GM19025 (cell line): ENCODE measurements around the gene EMILIN1.
"Not testable (repeated sequence)": the region's sequence is repeated elsewhere in the genome, so short reads cannot be mapped to it uniquely, and the experiment has no call there.

Experiments used
- ATAC-seq: cut with Tn5 transposase; IDR thresholded peaks from one replicate; pipeline ENCODE4 v1.9.1; 2021; ENCODE audit warnings: mild to moderate bottlenecking, low read depth, moderate library complexity; ENCODE audit not compliant: unreplicated experiment

EMILIN1 gene

GRCh38 chr2:27092696-27093429, 14.4 kb downstream of the EMILIN1 start:
- no peak for ATAC-seq

GRCh38 chr2:27093430-27094352, 15.3 kb downstream of the EMILIN1 start:
- ATAC-seq: no peak

- no peak for ATAC-seq
Measured at GRCh38 chr2:27094353-27094984, 16.1 kb downstream of the EMILIN1 start.

- no peak for ATAC-seq
Measured at GRCh38 chr2:27095427-27095744, 17.0 kb downstream of the EMILIN1 start.

GRCh38 chr2:27095745-27096651, 17.6 kb downstream of the EMILIN1 start:
- ATAC-seq: no peak

- no peak for ATAC-seq
Measured at GRCh38 chr2:27096748-27097297, 18.4 kb downstream of the EMILIN1 start.

- ATAC-seq: no peak
Measured at GRCh38 chr2:27097341-27097740, 18.9 kb downstream of the EMILIN1 start.

GRCh38 chr2:27099334-27099955, 21.0 kb downstream of the EMILIN1 start:
- ATAC-seq: no peak

GRCh38 chr2:27100036-27100435, 21.6 kb downstream of the EMILIN1 start:
- ATAC-seq: no peak

- no peak for ATAC-seq
Measured at GRCh38 chr2:27102329-27102728, 23.9 kb downstream of the EMILIN1 start.

- no peak for ATAC-seq
Measured at GRCh38 chr2:27105981-27106380, 27.6 kb downstream of the EMILIN1 start.

GRCh38 chr2:27108221-27108620, 29.8 kb downstream of the EMILIN1 start:
- no peak for ATAC-seq

GRCh38 chr2:27109083-27109482, 30.7 kb downstream of the EMILIN1 start:
- no peak for ATAC-seq

GRCh38 chr2:27110603-27111352, 32.4 kb downstream of the EMILIN1 start:
- not testable (repeated sequence) for ATAC-seq

- ATAC-seq: not testable (repeated sequence)
Measured at GRCh38 chr2:27111392-27112078, 33.1 kb downstream of the EMILIN1 start.

GRCh38 chr2:27115519-27115918, 37.1 kb downstream of the EMILIN1 start:
- ATAC-seq: no peak

- no peak for ATAC-seq
Measured at GRCh38 chr2:27117995-27118524, 39.6 kb downstream of the EMILIN1 start.
